ENCODE results near the gene LARGE1. TPM values are rescaled to one million over a fixed set of nuclear protein-coding genes. Genes with fewer than 3 reads are reported as not detected.

The LARGE1 gene
- total RNA-seq, 4 donors from 2014 or later = 78.1 to 156 (median 104) TPM

- Histone ChIP-seq H3K4me3 (no peak overlapping the region), H3K27ac (no peak overlapping the region), H3K27me3 (no peaks in the 10 kb centered on the region), H3K36me3 (peaks cover 0 to 9% (median 0%) of the 10 kb centered on the region in 3 donors), H3K4me1 (no peaks in the 10 kb centered on the region), H3K9me3 (no peaks in the 10 kb centered on the region)
- no peak for DNase-seq
- TF ChIP-seq POLR2A (IDR thresholded peaks at IDR 0.05) (no peak), CTCF (IDR thresholded peaks at IDR 0.05) (no peak)
Measured at GRCh38 chr22:33650244-33650643, 270.0 kb downstream of the LARGE1 start.

- Histone ChIP-seq H3K9me3 (no peaks in the 10 kb centered on the region), H3K36me3 (peaks cover 0 to 9% (median 0%) of the 10 kb centered on the region in 3 donors), H3K27ac (no peak overlapping the region), H3K4me1 (no peaks in the 10 kb centered on the region), H3K4me3 (no peak overlapping the region), H3K27me3 (no peaks in the 10 kb centered on the region)
- TF ChIP-seq CTCF (IDR thresholded peaks at IDR 0.05) = no peak
- TF ChIP-seq POLR2A (IDR thresholded peaks at IDR 0.05) = no peak
- no peak for DNase-seq
Measured at GRCh38 chr22:33648478-33648877, 271.8 kb downstream of the LARGE1 start.

- Histone ChIP-seq H3K4me1 (no peaks in the 10 kb centered on the region), H3K27me3 (no peaks in the 10 kb centered on the region), H3K4me3 (no peak overlapping the region), H3K9me3 (no peaks in the 10 kb centered on the region), H3K27ac (no peak overlapping the region), H3K36me3 (peaks cover 0 to 10% (median 0%) of the 10 kb centered on the region in 3 donors)
- DNase-seq = no peak
- no peak for TF ChIP-seq CTCF (IDR thresholded peaks at IDR 0.05)
- TF ChIP-seq POLR2A (IDR thresholded peaks at IDR 0.05) = no peak
Measured at GRCh38 chr22:33640900-33641299, 279.4 kb downstream of the LARGE1 start.

- H3K36me3 ChIP-seq = peaks cover 0 to 10% (median 0%) of the 10 kb centered on the region in 3 donors
- TF ChIP-seq POLR2A (IDR thresholded peaks at IDR 0.05) (no peak), CTCF (IDR thresholded peaks at IDR 0.05) (no peak)
- no peaks in the 10 kb centered on the region for H3K9me3 ChIP-seq
- H3K4me1 ChIP-seq = no peaks in the 10 kb centered on the region
- H3K27ac ChIP-seq = no peak overlapping the region
- no peak for DNase-seq
- H3K27me3 ChIP-seq = no peaks in the 10 kb centered on the region
- H3K4me3 ChIP-seq = no peak overlapping the region
Measured at GRCh38 chr22:33639588-33640254, 280.6 kb downstream of the LARGE1 start.

- H3K4me3 ChIP-seq = no peak overlapping the region
- H3K36me3 ChIP-seq = peaks cover 0 to 7% (median 0%) of the 10 kb centered on the region in 3 donors
- no peak for DNase-seq
- no peaks in the 10 kb centered on the region for H3K4me1 ChIP-seq
- no peaks in the 10 kb centered on the region for H3K27me3 ChIP-seq
- H3K27ac ChIP-seq = no peak overlapping the region
- TF ChIP-seq POLR2A (IDR thresholded peaks at IDR 0.05) = no peak
- no peak for TF ChIP-seq CTCF (IDR thresholded peaks at IDR 0.05)
- no peaks in the 10 kb centered on the region for H3K9me3 ChIP-seq
Measured at GRCh38 chr22:33635766-33636165, 284.5 kb downstream of the LARGE1 start.

All from Peyer's patch (tissue), 4 donors.